ENCODE results near the gene MT1G.

MT1G gene

GRCh38 chr16:56628486-56629350 lies 39.1 kb downstream of the MT1G start:
- no peak for TF ChIP-seq USF1 (IDR thresholded peaks at IDR 0.05)
- no peak for TF ChIP-seq NFIC (IDR thresholded peaks at IDR 0.05)
- no peak for TF ChIP-seq CEBPB (IDR thresholded peaks at IDR 0.05)
- no peak for TF ChIP-seq REST (IDR thresholded peaks at IDR 0.05; ENCODE audit: low read depth)
- TF ChIP-seq EP300 (IDR thresholded peaks at IDR 0.05; ENCODE audit: borderline replicate concordance), result no peak
- TF ChIP-seq MAX (IDR thresholded peaks at IDR 0.05), result no peak
- no peak for TF ChIP-seq ZBTB7A (IDR thresholded peaks at IDR 0.05; ENCODE audit: low read depth)
- no peak for TF ChIP-seq FOXM1 (IDR thresholded peaks at IDR 0.05; ENCODE audit: borderline replicate concordance, low read depth)
- TF ChIP-seq TAF1 (IDR thresholded peaks at IDR 0.05; ENCODE audit: low read depth), result no peak

- TF ChIP-seq TAF1 (IDR thresholded peaks at IDR 0.05; ENCODE audit: low read depth) (no peak), REST (IDR thresholded peaks at IDR 0.05; ENCODE audit: low read depth) (no peak), RAD21 (IDR thresholded peaks at IDR 0.05; ENCODE audit: low read depth) (no peak), USF1 (IDR thresholded peaks at IDR 0.05) (no peak), TEAD4 (IDR thresholded peaks at IDR 0.05) (no peak)
Measured at GRCh38 chr16:56626685-56627084, 41.2 kb downstream of the MT1G start.

GRCh38 chr16:56625943-56626654 lies 41.8 kb downstream of the MT1G start:
- TF ChIP-seq CEBPB (IDR thresholded peaks at IDR 0.05) (no peak), FOXM1 (IDR thresholded peaks at IDR 0.05; ENCODE audit: borderline replicate concordance, low read depth) (no peak), CREB1 (IDR thresholded peaks at IDR 0.05; ENCODE audit: low read depth) (no peak), RAD21 (IDR thresholded peaks at IDR 0.05; ENCODE audit: low read depth) (no peak), TCF12 (IDR thresholded peaks at IDR 0.05; ENCODE audit: low read depth) (no peak), NFIC (IDR thresholded peaks at IDR 0.05) (no peak), MAX (IDR thresholded peaks at IDR 0.05) (no peak), EP300 (IDR thresholded peaks at IDR 0.05; ENCODE audit: borderline replicate concordance) (no peak), TAF1 (IDR thresholded peaks at IDR 0.05; ENCODE audit: low read depth) (no peak), USF1 (IDR thresholded peaks at IDR 0.05) (no peak), ZBTB7A (IDR thresholded peaks at IDR 0.05; ENCODE audit: low read depth) (no peak), YY1 (IDR thresholded peaks at IDR 0.05; ENCODE audit: low read depth) (no peak), REST (IDR thresholded peaks at IDR 0.05; ENCODE audit: low read depth) (no peak), TEAD4 (IDR thresholded peaks at IDR 0.05) (no peak), EGR1 (IDR thresholded peaks at IDR 0.05) (no peak)

All from Ishikawa (cell line).